Colonic mucosa (tissue), 4 donors: ENCODE data around the gene CCDC78. TPM values are rescaled to one million over a fixed set of nuclear protein-coding genes. Genes with fewer than 3 reads are reported as not detected.

Experiments used
- DNase-seq: peaks from one replicate; pipeline ENCODE4 v3.0.0-alpha.2; 2020
- H3K27ac ChIP-seq: fragments of 200-600 bp; one replicate; pipeline ENCODE4 v1.8.0; 2021
- H3K27me3 ChIP-seq: fragments of 200-600 bp; one replicate; pipeline ENCODE4 v1.8.0; 2021
- H3K36me3 ChIP-seq: fragments of 200-600 bp; one replicate; pipeline ENCODE4 v1.8.0; 2021
- H3K4me1 ChIP-seq: fragments of 200-600 bp; one replicate; pipeline ENCODE4 v1.8.0; 2021; ENCODE audit warnings: mild to moderate bottlenecking
- H3K4me3 ChIP-seq: fragments of 200-600 bp; one replicate; pipeline ENCODE4 v1.8.0; 2021
- H3K9ac ChIP-seq, 2 donors: one replicate each; pipeline ENCODE4 v1.7.0; 2013; ENCODE audit warnings: control low read depth in 2 of 2, low read depth in 2 of 2, low read length in 2 of 2
- H3K9me3 ChIP-seq: fragments of 200-600 bp; one replicate; pipeline ENCODE4 v1.8.0; 2021
- CTCF ChIP-seq: fragments of 200-600 bp; IDR thresholded peaks from one replicate; pipeline ENCODE4 v1.8.0; 2022; ENCODE audit warnings: antibody characterized with exemption, mild to moderate bottlenecking
- intact Hi-C: fragments of 100-400 bp; cut with DNase I; formaldehyde crosslinking; loops from one replicate; pipeline ENCODE4 v1.14.1; 2022
- total RNA-seq, 2 donors: library from RNA; stranded (reverse); fragmentation: NEBNext Ultra II Directional in 1 of 2; extraction: Animal tissue kit (Norgen Biotek cat#: 25700) in 1 of 2; gene quantifications; one replicate each; pipeline ENCODE4 v1.2.1, GENCODE V29; 2021
- donor health status: healthy.
- donor health status: DM: no; HTN: no; CAD: no.
- donor health status: DM: no; HTN: no; CAD: no.

Gene CCDC78
- total RNA-seq, 2 donors from 2014 or later, result 0.37 to 3.7 TPM

- no peak for TF ChIP-seq CTCF
- Histone ChIP-seq H3K4me3 (peak overlapping the region; percentile 9), H3K9ac (peak overlapping the region; percentile 26 to 39), H3K36me3 (no peaks in the 10 kb centered on the region), H3K4me1 (peaks cover 8% of the 10 kb centered on the region), H3K27ac (no peak overlapping the region), H3K9me3 (no peaks in the 10 kb centered on the region), H3K27me3 (peaks cover 31% of the 10 kb centered on the region)
- peak; percentile 96 for DNase-seq
- intact Hi-C loops, result no loop called here
Measured at GRCh38 chr16:695355-696089, 30.7 kb downstream of the CCDC78 start.

GRCh38 chr16:694863-695354 lies 31.3 kb downstream of the CCDC78 start:
- Histone ChIP-seq H3K36me3 (no peaks in the 10 kb centered on the region), H3K9me3 (no peaks in the 10 kb centered on the region), H3K4me1 (peaks cover 8% of the 10 kb centered on the region), H3K27me3 (peaks cover 25% of the 10 kb centered on the region), H3K27ac (no peak overlapping the region), H3K4me3 (peak overlapping the region; percentile 27), H3K9ac (no peak overlapping the region)
- no peak for TF ChIP-seq CTCF
- intact Hi-C loops, result no loop called here
- no peak for DNase-seq

- Histone ChIP-seq H3K4me3 (peak overlapping the region; percentile 27), H3K9me3 (no peaks in the 10 kb centered on the region), H3K9ac (no peak overlapping the region), H3K27me3 (peaks cover 23% of the 10 kb centered on the region), H3K36me3 (no peaks in the 10 kb centered on the region), H3K4me1 (peaks cover 10% of the 10 kb centered on the region), H3K27ac (no peak overlapping the region)
- DNase-seq, result no peak
- TF ChIP-seq CTCF, result no peak
- intact Hi-C loops, result no loop called here
Measured at GRCh38 chr16:694187-694862, 31.9 kb downstream of the CCDC78 start.

GRCh38 chr16:693766-694165 lies 32.5 kb downstream of the CCDC78 start:
- Histone ChIP-seq H3K36me3 (no peaks in the 10 kb centered on the region), H3K4me1 (peaks cover 16% of the 10 kb centered on the region), H3K27ac (no peak overlapping the region), H3K9me3 (no peaks in the 10 kb centered on the region), H3K9ac (no peak overlapping the region), H3K4me3 (no peak overlapping the region), H3K27me3 (peaks cover 23% of the 10 kb centered on the region)
- intact Hi-C loops, result no loop called here
- DNase-seq, result no peak
- TF ChIP-seq CTCF, result no peak

GRCh38 chr16:693364-693763 lies 32.9 kb downstream of the CCDC78 start:
- no peak for DNase-seq

More at GRCh38 chr16:693364-693763, 32.9 kb downstream of the CCDC78 start:
- no peaks in the 10 kb centered on the region for H3K36me3 ChIP-seq
- H3K9ac ChIP-seq, result no peak overlapping the region
- H3K4me3 ChIP-seq, result no peak overlapping the region
- intact Hi-C loops, result no loop called here
- H3K4me1 ChIP-seq, result peaks cover 18% of the 10 kb centered on the region
- no peak overlapping the region for H3K27ac ChIP-seq
- no peaks in the 10 kb centered on the region for H3K9me3 ChIP-seq
- no peak for TF ChIP-seq CTCF
- H3K27me3 ChIP-seq, result peaks cover 23% of the 10 kb centered on the region
